Stomach (tissue), 9 donors: ENCODE data around the gene DOCK1. TPM values are rescaled to one million over a fixed set of nuclear protein-coding genes. Genes with fewer than 3 reads are reported as not detected.

ENCODE experiments used
- DNase-seq, 2 donors: peaks; one replicate each; pipeline versions ENCODE4 v3.0.0 to v3.0.0-alpha.2; 2013 to 2019
- H3K27ac ChIP-seq, 5 donors: fragments of 200-600 bp in 4 of 5; sonication (generic) in 4 of 5; one replicate each; pipeline ENCODE4 v1.5.1; 2013 to 2019; ENCODE audit warnings: mild to moderate bottlenecking in 1 of 5, moderate library complexity in 1 of 5
- H3K27me3 ChIP-seq, 3 donors: fragments of 200-600 bp; sonication (generic); one replicate each; pipeline ENCODE4 v1.5.1; 2017 to 2019; ENCODE audit warnings: mixed run types in 1 of 3
- H3K36me3 ChIP-seq, 4 donors: fragments of 200-600 bp; sonication (generic); 1 replicate in 3 of 4; 2 replicates in 1 of 4; pipeline ENCODE4 v1.5.1; 2016 to 2019
- H3K4me1 ChIP-seq, 4 donors: fragments of 200-600 bp; sonication (generic); one replicate each; pipeline ENCODE4 v1.5.1; 2016 to 2019
- H3K4me3 ChIP-seq, 4 donors: fragments of 200-600 bp; sonication (generic) in 3 of 4; one replicate each; pipeline ENCODE4 v1.5.1; 2016 to 2019; ENCODE audit warnings: mild to moderate bottlenecking in 1 of 4
- H3K9me3 ChIP-seq, 4 donors: fragments of 200-600 bp; sonication (generic); one replicate each; pipeline ENCODE4 v1.5.1; 2016 to 2019
- EP300 ChIP-seq: sonication (generic); formaldehyde crosslinking; IDR thresholded peaks from one replicate; pipeline ENCODE4 v1.6.1; 2017; ENCODE audit warnings: antibody characterized with exemption
- POLR2A ChIP-seq, 4 donors: fragments of 450-650 bp; IDR thresholded peaks; one replicate each; pipeline ENCODE4 v1.6.1; 2016; ENCODE audit warnings: antibody characterized with exemption in 4 of 4, control low read depth in 2 of 4, mild to moderate bottlenecking in 1 of 4, moderate library complexity in 1 of 4
- POLR2AphosphoS5 ChIP-seq, 3 donors: sonication (generic); formaldehyde crosslinking; IDR thresholded peaks; one replicate each; pipeline ENCODE4 v1.6.1; 2016; ENCODE audit warnings: antibody characterized with exemption in 3 of 3
- WGBS, 5 donors: extraction: QIAGEN DNeasy Blood & Tissue Kit in 3 of 5; methylation state at CpG; one replicate each; pipeline versions ENCODE4 v1.1.5 to v1.1.7; 2013 to 2018; 5-methylcytosine and 5-hydroxymethylcytosine counted together
- intact Hi-C: fragments of 100-400 bp; cut with DNase I; formaldehyde crosslinking; loops from one replicate; pipeline ENCODE4 v1.15.1; 2023; ENCODE audit warnings: low total_unique reads
- polyA plus RNA-seq, 3 donors: library from polyadenylated mRNA; stranded (reverse); fragments of 200-250 nt; gene quantifications; one replicate each; pipeline ENCODE4 v1.2.3, GENCODE V29; 2013
- total RNA-seq, 5 donors: library from RNA; depleted of rRNA; stranded (reverse); fragments of >200 nt; gene quantifications; one replicate each; pipeline versions ENCODE4 v1.1.0 to v1.2.3, GENCODE V29; 2014 to 2016
- TF ChIP-seq, protein P1 (sequence below), 7 experiments: fragments of 450-650 bp in 4 of 7; fragments of 200-600 bp in 3 of 7; sonication (generic) in 3 of 7; IDR thresholded peaks; one replicate each; pipeline ENCODE4 v1.5.1; 2016 to 2019; ENCODE audit warnings: antibody characterized with exemption in 7 of 7, control low read depth in 2 of 7, mild to moderate bottlenecking in 1 of 7
- donor health status: healthy with polysubstance abuse.
- donor health status: Bipolar disorder and iron deficiency.
- donor health status: healthy.

The DOCK1 gene
- total and polyA plus RNA-seq, 8 donors: 8.4 to 114 (median 35.0) TPM

GRCh38 chr10:126959906-126960685 lies 54.9 kb downstream of the DOCK1 start:
- no peak overlapping the region for H3K27ac ChIP-seq
- H3K4me1 ChIP-seq: peaks cover 0 to 9% (median 0%) of the 10 kb centered on the region in 4 donors
- 91 to 96% (median 95%) methylated on average over 16 of the region's 16 CpGs for WGBS, 5 donors
- no peak overlapping the region for H3K4me3 ChIP-seq
- H3K36me3 ChIP-seq: no peaks in the 10 kb centered on the region
- TF ChIP-seq POLR2A (IDR thresholded peaks at IDR 0.05): no peak
- TF ChIP-seq POLR2AphosphoS5 (IDR thresholded peaks at IDR 0.05): no peak
- TF ChIP-seq EP300: no peak
- TF ChIP-seq, protein P1, sequence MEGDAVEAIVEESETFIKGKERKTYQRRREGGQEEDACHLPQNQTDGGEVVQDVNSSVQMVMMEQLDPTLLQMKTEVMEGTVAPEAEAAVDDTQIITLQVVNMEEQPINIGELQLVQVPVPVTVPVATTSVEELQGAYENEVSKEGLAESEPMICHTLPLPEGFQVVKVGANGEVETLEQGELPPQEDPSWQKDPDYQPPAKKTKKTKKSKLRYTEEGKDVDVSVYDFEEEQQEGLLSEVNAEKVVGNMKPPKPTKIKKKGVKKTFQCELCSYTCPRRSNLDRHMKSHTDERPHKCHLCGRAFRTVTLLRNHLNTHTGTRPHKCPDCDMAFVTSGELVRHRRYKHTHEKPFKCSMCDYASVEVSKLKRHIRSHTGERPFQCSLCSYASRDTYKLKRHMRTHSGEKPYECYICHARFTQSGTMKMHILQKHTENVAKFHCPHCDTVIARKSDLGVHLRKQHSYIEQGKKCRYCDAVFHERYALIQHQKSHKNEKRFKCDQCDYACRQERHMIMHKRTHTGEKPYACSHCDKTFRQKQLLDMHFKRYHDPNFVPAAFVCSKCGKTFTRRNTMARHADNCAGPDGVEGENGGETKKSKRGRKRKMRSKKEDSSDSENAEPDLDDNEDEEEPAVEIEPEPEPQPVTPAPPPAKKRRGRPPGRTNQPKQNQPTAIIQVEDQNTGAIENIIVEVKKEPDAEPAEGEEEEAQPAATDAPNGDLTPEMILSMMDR (IDR thresholded peaks at IDR 0.05): no peak
- no peaks in the 10 kb centered on the region for H3K27me3 ChIP-seq
- intact Hi-C loops: no loop called here
- no peak for DNase-seq
- no peaks in the 10 kb centered on the region for H3K9me3 ChIP-seq

- 87 to 90% (median 87%) methylated on average over 4 of the region's 4 CpGs for WGBS, 5 donors
- no peak for DNase-seq
- Histone ChIP-seq H3K36me3 (no peaks in the 10 kb centered on the region), H3K27me3 (no peaks in the 10 kb centered on the region), H3K4me1 (peaks cover 0 to 9% (median 0%) of the 10 kb centered on the region in 4 donors), H3K9me3 (no peaks in the 10 kb centered on the region), H3K4me3 (no peak overlapping the region), H3K27ac (no peak overlapping the region)
- no peak for TF ChIP-seq EP300
- TF ChIP-seq POLR2A (IDR thresholded peaks at IDR 0.05): no peak
- TF ChIP-seq POLR2AphosphoS5 (IDR thresholded peaks at IDR 0.05): no peak
- TF ChIP-seq, protein P1 (IDR thresholded peaks at IDR 0.05): no peak
- intact Hi-C loops: no loop called here
These were observed 58.1 kb downstream of the DOCK1 start for GRCh38 chr10:126963354-126963753.

GRCh38 chr10:126964190-126964589 lies 59.0 kb downstream of the DOCK1 start:
- Histone ChIP-seq H3K27me3 (no peaks in the 10 kb centered on the region), H3K9me3 (no peaks in the 10 kb centered on the region), H3K4me1 (peaks cover 0 to 9% (median 0%) of the 10 kb centered on the region in 4 donors), H3K27ac (no peak overlapping the region), H3K4me3 (no peak overlapping the region), H3K36me3 (no peaks in the 10 kb centered on the region)
- WGBS, 5 donors: 73 to 86% (median 76%) methylated on average over 7 of the region's 7 CpGs
- TF ChIP-seq POLR2A (IDR thresholded peaks at IDR 0.05) (no peak), POLR2AphosphoS5 (IDR thresholded peaks at IDR 0.05) (no peak), EP300 (no peak)
- TF ChIP-seq, protein P1 (IDR thresholded peaks at IDR 0.05): no peak
- intact Hi-C loops: no loop called here
- no peak for DNase-seq

GRCh38 chr10:126966938-126967337 lies 61.7 kb downstream of the DOCK1 start:
- 90 to 96% (median 94%) methylated on average over 5 of the region's 5 CpGs for WGBS, 5 donors
- Histone ChIP-seq H3K27ac (no peak overlapping the region), H3K4me1 (no peaks in the 10 kb centered on the region), H3K4me3 (no peak overlapping the region), H3K9me3 (no peaks in the 10 kb centered on the region), H3K36me3 (peaks cover 0 to 11% (median 8%) of the 10 kb centered on the region in 4 donors), H3K27me3 (no peaks in the 10 kb centered on the region)
- intact Hi-C loops: no loop called here
- no peak for DNase-seq
- TF ChIP-seq POLR2AphosphoS5 (IDR thresholded peaks at IDR 0.05): no peak
- TF ChIP-seq, protein P1 (IDR thresholded peaks at IDR 0.05): no peak
- no peak for TF ChIP-seq POLR2A (IDR thresholded peaks at IDR 0.05)
- TF ChIP-seq EP300: no peak
